GM12878 (cell line): Measurements from ENCODE around the gene GJC3. TPM values are rescaled to one million over a fixed set of nuclear protein-coding genes. Genes with fewer than 3 reads are reported as not detected.

ENCODE experiments used
- ATAC-seq: fragments of 200-7000 bp; cut with Tn5 transposase; 3 replicates; pipeline ENCODE4 v1.9.1; 2020; ENCODE audit warnings: mild to moderate bottlenecking, moderate library complexity
- BruUV-seq: library from RNA; stranded (reverse); fragments of 400-500 nt; replicated peaks from 2 replicates; lab custom pipeline; 2021; lab: Mats Ljungman, UMichigan
- CTCF ChIA-PET: fragments of 300-600 bp; sonication (Branson Sonifier 250); formaldehyde crosslinking; extraction: SDS; loops from one replicate; lab custom pipeline; 2021; ENCODE audit warnings: inconsistent platforms; lab: Yijun Ruan, JAX
- POLR2A ChIA-PET: fragments of 350-600 bp; formaldehyde crosslinking; extraction: SDS; loops from one replicate; lab custom pipeline; 2021; ENCODE audit warnings: inconsistent platforms; lab: Charles Lee
- RAD21 ChIA-PET: fragments of 300-600 bp; sonication (Branson Sonifier 250); formaldehyde crosslinking; loops from one replicate; lab custom pipeline; 2023; ENCODE audit warnings: antibody characterized with exemption; ENCODE audit not compliant: unreplicated experiment; lab: Charles Lee
- SMC1A ChIA-PET: fragments of 300-600 bp; sonication (Branson Sonifier 250); formaldehyde crosslinking; loops from one replicate; lab custom pipeline; 2023; ENCODE audit not compliant: unreplicated experiment, uncharacterized antibody; lab: Charles Lee
- DNase-seq: peaks from one replicate; pipeline ENCODE4 v3.0.0-alpha.2; 2011; ENCODE audit warnings: low read depth, low spot score
- FAIRE-seq: peaks from 3 replicates; lab custom pipeline; 2011; peaks lifted over from hg19 to GRCh38; lab: Jason Lieb, UNC
- H2AFZ ChIP-seq: 2 replicates; pipeline ENCODE4 v1.6.0; 2011; ENCODE audit warnings: low read depth, low read length, control low read depth; ENCODE audit not compliant: control insufficient read depth
- H3K27ac ChIP-seq: 2 replicates; pipeline ENCODE4 v1.5.1; 2011; ENCODE audit warnings: control low read depth; ENCODE audit not compliant: control insufficient read depth, insufficient read depth
- H3K27me3 ChIP-seq, 2 experiments: replicated peaks in 1 of 2; 2 replicates each; pipeline versions ENCODE4 v1.6.0 to v1.6.1; 2011; ENCODE audit warnings: low read length in 1 of 2; ENCODE audit not compliant: control insufficient read depth in 2 of 2, insufficient read depth in 2 of 2
- H3K36me3 ChIP-seq, 2 experiments: 2 replicates each; pipeline ENCODE4 v1.5.1; 2011; ENCODE audit warnings: low read length in 1 of 2; ENCODE audit not compliant: control insufficient read depth in 2 of 2, insufficient read depth in 2 of 2
- H3K4me1 ChIP-seq: 2 replicates; pipeline ENCODE4 v1.6.1; 2011; ENCODE audit warnings: mild to moderate bottlenecking, low read length, moderate library complexity, mixed read lengths; ENCODE audit not compliant: control insufficient read depth, insufficient read depth
- H3K4me2 ChIP-seq: 2 replicates; pipeline ENCODE4 v1.6.0; 2011; ENCODE audit warnings: control low read depth; ENCODE audit not compliant: control insufficient read depth, insufficient read depth
- H3K4me3 ChIP-seq: fragments of 200-600 bp; sonication (generic); 2 replicates; pipeline ENCODE4 v1.5.1; 2016
- H3K79me2 ChIP-seq: 2 replicates; pipeline ENCODE4 v1.6.0; 2011; ENCODE audit warnings: low read length; ENCODE audit not compliant: control insufficient read depth, insufficient read depth
- H3K9ac ChIP-seq: 2 replicates; pipeline ENCODE4 v1.8.0; 2011; ENCODE audit warnings: low read length, control low read depth, mixed read lengths; ENCODE audit not compliant: control insufficient read depth, insufficient read depth
- H3K9me3 ChIP-seq: replicated peaks from 3 replicates; pipeline ENCODE4 v1.5.1; 2011; ENCODE audit warnings: mild to moderate bottlenecking, low read length; ENCODE audit not compliant: control insufficient read depth, insufficient read depth
- H4K20me1 ChIP-seq: 2 replicates; pipeline ENCODE4 v1.6.0; 2011; ENCODE audit not compliant: control insufficient read depth, insufficient read depth
- BCL3 ChIP-seq: IDR thresholded peaks from 2 replicates; pipeline ENCODE4 v1.6.1; 2011; ENCODE audit warnings: borderline replicate concordance, low read depth, mild to moderate bottlenecking, moderate library complexity, low read length; ENCODE audit not compliant: insufficient read depth, poor library complexity, severe bottlenecking
- BRCA1 ChIP-seq: IDR thresholded peaks from 2 replicates; pipeline ENCODE4 v1.6.1; 2011; ENCODE audit warnings: low read depth, low read length, improper control_type of control experiment
- CHD2 ChIP-seq: IDR thresholded peaks from 2 replicates; pipeline ENCODE4 v1.6.1; 2011; ENCODE audit warnings: low read depth, low read length, improper control_type of control experiment, borderline replicate concordance
- FOS ChIP-seq: IDR thresholded peaks from 3 replicates; pipeline ENCODE4 v1.6.1; 2011; ENCODE audit warnings: borderline replicate concordance; ENCODE audit not compliant: insufficient read length; ENCODE audit errors: extremely low read depth
- NFXL1 ChIP-seq: fragments of 450-650 bp; IDR thresholded peaks from 2 replicates; pipeline ENCODE4 v1.6.1; 2017; ENCODE audit warnings: antibody characterized with exemption, mild to moderate bottlenecking, borderline replicate concordance
- NRF1 ChIP-seq: conservative IDR thresholded peaks from 2 replicates; pipeline ENCODE4 v1.6.1; 2011; ENCODE audit warnings: mild to moderate bottlenecking, low read depth, low read length, improper control_type of control experiment
- RB1 ChIP-seq: fragments of 450-650 bp; formaldehyde crosslinking; IDR thresholded peaks from 2 replicates; pipeline ENCODE4 v1.6.1; 2017; ENCODE audit warnings: mild to moderate bottlenecking, borderline replicate concordance
- REST ChIP-seq: IDR thresholded peaks from 2 replicates; pipeline ENCODE4 v1.6.1; 2012; ENCODE audit warnings: mild to moderate bottlenecking, low read depth, low read length
- RFX5 ChIP-seq: IDR thresholded peaks from 2 replicates; pipeline ENCODE4 v1.6.1; 2011; ENCODE audit warnings: low read depth, low read length, improper control_type of control experiment
- SMAD5 ChIP-seq: IDR thresholded peaks from 2 replicates; pipeline ENCODE4 v1.6.1; 2016; ENCODE audit warnings: antibody characterized with exemption, low read depth
- SMARCA5 ChIP-seq: fragments of 450-650 bp; IDR thresholded peaks from 2 replicates; pipeline ENCODE4 v1.6.1; 2017; ENCODE audit warnings: mild to moderate bottlenecking
- SMC3 ChIP-seq: IDR thresholded peaks from 2 replicates; pipeline ENCODE4 v1.6.1; 2011; ENCODE audit warnings: low read length, improper control_type of control experiment, borderline replicate concordance
- TCF3 ChIP-seq: IDR thresholded peaks from 2 replicates; pipeline ENCODE4 v1.6.1; 2012; ENCODE audit warnings: low read depth, mild to moderate bottlenecking, low read length, borderline replicate concordance; ENCODE audit not compliant: insufficient read depth
- USF1 ChIP-seq: IDR thresholded peaks from 2 replicates; pipeline ENCODE4 v1.6.1; 2011; ENCODE audit warnings: borderline replicate concordance, low read depth, mild to moderate bottlenecking, moderate library complexity, mixed read lengths, low read length; ENCODE audit not compliant: insufficient read depth; ENCODE audit errors: extremely low read length
- ZBED1 ChIP-seq: IDR thresholded peaks from 2 replicates; pipeline ENCODE4 v1.6.1; 2016; ENCODE audit warnings: borderline replicate concordance
- ZNF217 ChIP-seq: fragments of 450-650 bp; IDR thresholded peaks from 2 replicates; pipeline ENCODE4 v1.6.1; 2017; ENCODE audit warnings: antibody characterized with exemption, mild to moderate bottlenecking
- WGBS: methylation state at CpG from one replicate; pipeline ENCODE4 v1.1.6; 2016; ENCODE audit warnings: low lambda C conversion rate; ENCODE audit not compliant: insufficient replicate concordance, insufficient coverage; ENCODE audit errors: missing lambda C conversion rate; 5-methylcytosine and 5-hydroxymethylcytosine counted together
- in situ Hi-C: fragments of 300-500 bp; cut with MboI; formaldehyde crosslinking; loops from 9 replicates; pipeline ENCODE4 v1.14.3; 2018; ENCODE audit warnings: mixed read lengths
- intact Hi-C: fragments of 100-400 bp; cut with micrococcal nuclease; formaldehyde crosslinking; loops from one replicate; pipeline ENCODE4 v1.14.2; 2022; ENCODE audit not compliant: unreplicated experiment
- polyA plus RNA-seq, 11 experiments: library from polyadenylated mRNA; depleted of rRNA in 4 of 11; unstranded in 6 of 11; stranded (reverse) in 5 of 11; fragments of >200 nt; fragmentation: Nextera tagmentation in 4 of 11; fragmentation: Illumina TruSeq in 1 of 11; extraction: Ambion mirVana in 4 of 11; extraction: Trizol in 1 of 11; gene quantifications; 1 replicate in 1 of 11; 2 replicates in 10 of 11; pipeline versions ENCODE4 v1.2.1 to v1.2.3, GENCODE V29; 2011 to 2016; ENCODE audit warnings: inconsistent platforms in 2 of 11, missing spikeins in 2 of 11, low read depth in 1 of 11
- total RNA-seq, 4 experiments: library from RNA; depleted of rRNA in 3 of 4; stranded (reverse); fragments of >200 nt in 3 of 4; fragmentation: Illumina TruSeq in 1 of 4; extraction: Trizol in 1 of 4; gene quantifications; 2 replicates each; pipeline versions ENCODE4 v1.2.1 to v1.2.3, GENCODE V29; 2013 to 2021

GJC3 gene
- total and polyA plus RNA-seq, 10 of the 15 experiments (the other 5 are each of a cell fraction or from before 2014, with no cell fraction given): 0.06 to 0.18 (median 0.09) TPM; not detected in 6

- TF ChIP-seq SMC3 (no peak), FOS (no peak), RB1 (no peak), NFXL1 (no peak), ZBED1 (no peak), SMARCA5 (no peak), SMAD5 (no peak)
- TF ChIP-seq, all 136 proteins: peak for 0
Measured at GRCh38 chr7:99910976-99911375, 18.4 kb downstream of the GJC3 start (continued).

GRCh38 chr7:99901581-99901980 is 27.8 kb downstream of the GJC3 start:
- Histone ChIP-seq H3K4me2 (no peak overlapping the region), H3K4me3 (no peak overlapping the region), H3K9ac (no peak overlapping the region), H3K4me1 (peaks cover 8% of the 10 kb centered on the region), H4K20me1 (no peaks in the 10 kb centered on the region), H3K27ac (no peak overlapping the region), H3K36me3 (peaks cover 10 to 31% of the 10 kb centered on the region in 2 experiments; a peak in 3 of 4 replicates), H3K27me3 (no peaks in the 10 kb centered on the region), H2AFZ (no peak overlapping the region), H3K9me3 (no peaks in the 10 kb centered on the region), H3K79me2 (no peaks in the 10 kb centered on the region)
- FAIRE-seq (no peak), DNase-seq (no peak), ATAC-seq (no peak)
- intact Hi-C loops: no loop called here
- RAD21 ChIA-PET: no interaction called here
- CTCF ChIA-PET: no interaction called here
- in situ Hi-C loops: no loop called here
- POLR2A ChIA-PET: no interaction called here
- SMC1A ChIA-PET: no interaction called here
- 98% methylated on average over 10 of the region's 10 CpGs for WGBS
- BruUV-seq: no TSS peak
- TF ChIP-seq CHD2 (no peak), NRF1 (no peak), USF1 (no peak), REST (no peak), TCF3 (no peak), BCL3 (no peak), RFX5 (no peak), BRCA1 (no peak), ZNF217 (no peak)
